IPS DF 19.7 (cell line): ENCODE results near the gene HEATR9.
"Not testable (repeated sequence)": the region's sequence is repeated elsewhere in the genome, so short reads cannot be mapped to it uniquely, and the experiment has no call there.

ENCODE experiments used
- DNase-seq: peaks from one replicate; pipeline ENCODE4 v3.0.0-alpha.2; 2013; ENCODE audit warnings: low read depth, low spot score

The HEATR9 gene

DNA sequence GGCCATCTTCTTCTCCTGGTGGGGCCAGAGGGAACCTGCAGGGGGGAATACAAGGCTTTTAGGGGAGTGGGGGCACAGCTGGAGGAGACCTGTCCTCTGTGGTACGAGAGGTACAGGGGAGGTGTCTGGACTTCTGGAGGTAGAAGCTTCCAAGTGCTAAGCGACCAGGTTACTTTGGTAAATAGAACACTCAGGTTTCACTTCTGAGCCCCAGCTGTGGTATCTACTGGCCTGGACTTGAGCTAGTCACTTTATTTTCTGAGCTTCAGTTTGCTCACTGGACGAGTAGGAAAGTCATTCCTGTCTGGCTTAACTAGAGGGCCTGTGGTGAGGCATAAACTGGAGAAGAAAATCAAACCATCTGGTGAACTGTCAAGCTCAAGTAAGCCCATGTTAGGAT, at the start of gene HEATR9:
HEATR9 (minus strand) TSS at position 155 of the 400 bp plus-strand sequence; CDS start at position 6, 149 bp downstream.
- DNase-seq = no peak

DNA sequence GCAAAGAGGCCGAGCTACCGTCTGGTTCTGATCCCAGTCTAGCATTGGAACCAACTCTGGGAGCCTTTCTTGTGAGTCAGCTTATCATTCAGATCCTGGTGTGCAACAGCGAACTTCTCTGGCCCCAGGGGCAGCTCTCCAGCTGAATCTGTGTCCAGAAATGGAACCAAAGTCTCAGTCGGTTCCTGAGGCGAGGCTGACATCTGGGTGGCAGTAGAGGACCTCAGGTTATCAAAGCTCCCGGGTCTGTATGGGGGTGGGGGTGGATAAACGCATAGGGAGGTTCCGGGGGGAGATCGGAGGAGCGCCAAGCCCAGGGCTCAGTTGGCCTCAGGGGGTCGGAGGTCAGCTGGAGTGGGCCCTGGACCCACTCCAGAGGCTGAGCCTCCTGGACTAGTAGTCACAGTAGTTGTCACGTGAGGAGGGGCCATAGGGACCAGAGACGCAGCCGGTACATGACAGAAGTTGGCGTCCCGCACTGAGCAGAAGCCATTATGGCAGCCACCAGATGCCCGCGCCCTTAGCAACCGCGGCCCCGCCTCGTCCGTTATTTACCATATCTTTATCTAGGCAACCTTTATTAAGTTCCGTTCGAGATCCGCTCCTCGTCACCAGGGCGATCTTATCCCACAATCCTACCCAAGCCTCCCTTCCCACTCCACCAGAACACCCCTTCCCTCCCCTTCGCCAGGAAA, 49.0 kb upstream of the HEATR9 start:
- no peak for DNase-seq

- DNase-seq = no peak
These were observed 46.7 kb upstream of the HEATR9 start for GRCh38 chr17:35915153-35915964.

- no peak for DNase-seq
These were observed 45.7 kb upstream of the HEATR9 start for GRCh38 chr17:35914354-35914753.

DNA sequence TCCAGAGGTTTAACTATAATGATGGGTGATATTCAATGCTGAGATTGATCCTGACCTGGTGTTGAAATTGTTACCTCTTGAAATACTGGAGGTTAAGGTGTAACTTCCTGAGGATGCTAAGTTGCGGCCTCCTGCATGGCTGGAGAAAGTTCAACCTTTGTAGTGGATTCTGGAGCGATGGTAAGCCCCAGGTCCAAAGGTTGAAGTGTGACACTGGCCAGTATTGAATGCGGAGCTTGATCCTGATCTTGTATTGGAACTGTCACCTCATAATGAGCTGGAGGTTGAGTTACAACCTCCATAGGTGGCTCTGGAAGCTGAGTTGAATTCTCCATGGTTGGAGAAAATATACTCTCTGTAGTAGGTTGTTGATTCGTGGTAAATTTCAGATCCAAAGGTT, 44.9 kb upstream of the HEATR9 start:
- no peak for DNase-seq

GRCh38 chr17:35912942-35913341, 44.3 kb upstream of the HEATR9 start:
- no peak for DNase-seq

DNA sequence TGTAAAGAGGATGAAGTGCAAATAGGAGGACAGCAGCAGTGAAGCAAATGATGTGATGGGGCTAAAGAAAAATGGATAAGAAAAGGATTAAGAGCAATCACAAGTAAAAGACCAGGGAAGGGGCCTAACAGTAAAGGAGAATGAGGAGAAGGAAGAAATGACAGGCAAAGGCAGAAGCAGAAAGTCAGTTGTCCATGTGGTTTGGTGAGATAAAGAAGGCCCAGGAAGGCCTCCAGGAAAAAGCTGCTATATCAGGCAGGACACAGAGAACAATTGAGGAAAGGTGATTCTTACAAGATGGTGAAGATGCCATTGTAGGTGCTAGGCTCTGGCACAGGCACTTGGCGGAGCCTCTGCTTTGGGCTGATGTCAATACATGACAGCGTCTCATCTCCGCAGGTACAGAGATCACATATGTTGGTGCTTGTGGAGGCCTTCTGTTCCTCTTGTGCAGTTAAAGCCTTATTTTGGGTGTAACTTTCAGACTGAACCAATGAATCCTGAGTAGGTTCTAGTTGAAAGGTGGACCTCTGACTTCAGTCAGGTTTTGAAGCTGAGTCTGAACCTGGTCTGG, 43.7 kb upstream of the HEATR9 start:
- no peak for DNase-seq

DNA sequence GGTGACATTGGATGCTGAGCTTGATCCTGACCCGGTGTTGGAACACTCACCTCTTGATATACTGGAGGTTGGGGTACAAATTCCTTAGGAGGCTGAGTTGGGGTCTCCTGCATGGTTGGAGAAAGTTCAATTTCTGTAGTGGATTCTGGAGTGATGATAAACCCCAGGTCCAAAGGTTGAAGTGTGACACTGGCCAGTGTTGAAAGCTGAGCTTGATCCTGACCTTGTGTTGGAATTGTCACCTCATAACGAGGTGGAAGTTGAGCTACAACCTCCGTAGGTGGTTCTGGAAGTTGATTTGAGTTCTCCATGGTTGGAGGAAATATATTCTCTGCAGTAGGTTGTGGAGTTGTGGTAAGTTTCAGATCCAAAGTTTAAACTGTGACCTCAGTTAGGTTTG, 40.7 kb upstream of the HEATR9 start:
- no peak for DNase-seq

DNA sequence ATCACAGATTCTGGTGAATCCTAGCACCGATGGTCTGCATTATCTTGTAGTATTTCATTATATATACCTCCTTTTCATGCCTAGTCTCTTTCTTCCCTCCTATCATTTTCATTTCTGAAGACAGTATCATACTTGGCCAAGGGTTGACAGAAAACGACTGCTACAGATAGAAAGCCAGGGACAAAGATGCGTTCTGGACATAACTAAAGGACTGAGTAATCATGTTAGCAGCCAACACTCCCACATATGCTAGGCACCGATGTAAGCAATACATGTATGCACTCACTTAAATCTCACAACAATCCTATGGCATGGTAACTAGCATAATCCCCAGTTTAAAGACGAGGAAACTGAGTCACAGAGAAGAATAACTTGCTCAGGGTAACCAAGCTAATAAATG, 39.0 kb upstream of the HEATR9 start:
- DNase-seq = no peak

DNA sequence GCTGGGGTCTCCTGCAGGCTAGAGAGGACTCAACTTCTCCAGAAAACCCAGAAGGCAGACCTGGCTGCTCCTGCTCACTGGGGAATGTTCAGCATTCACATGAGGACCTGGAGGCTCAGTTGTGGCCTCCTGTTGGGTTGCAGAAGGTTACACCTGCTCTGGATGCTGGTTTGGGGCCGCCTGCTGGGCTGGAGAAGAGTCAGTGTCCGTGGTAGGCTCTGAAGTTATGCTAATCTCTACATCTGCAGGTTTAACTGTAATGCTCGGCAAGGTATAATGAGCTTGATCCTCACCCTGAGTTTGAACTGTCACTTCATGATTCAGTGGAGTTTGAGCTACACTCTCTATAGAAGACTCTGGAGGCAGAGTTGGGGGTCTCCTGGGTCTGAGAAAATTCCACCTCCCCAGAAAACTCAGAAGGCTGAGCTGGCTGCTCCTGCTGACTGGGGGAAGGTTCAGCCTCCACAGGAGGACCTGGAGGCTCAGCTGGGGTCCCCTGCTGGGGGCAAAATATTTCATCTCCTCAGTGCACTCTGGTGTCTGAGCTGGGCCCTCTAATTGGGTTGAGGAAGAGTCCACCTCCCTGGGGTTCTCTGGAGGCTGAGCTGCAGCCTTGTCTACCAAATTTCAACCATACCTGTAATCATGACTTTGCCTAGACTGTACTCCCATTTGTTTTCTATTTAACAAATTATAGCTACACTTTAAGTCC, 38.4 kb upstream of the HEATR9 start:
- no peak for DNase-seq

GRCh38 chr17:35906191-35906925, 37.7 kb upstream of the HEATR9 start:
- no peak for DNase-seq

- no peak for DNase-seq
These were observed 34.8 kb upstream of the HEATR9 start for GRCh38 chr17:35903451-35903850.

- no peak for DNase-seq
These were observed 33.0 kb upstream of the HEATR9 start for GRCh38 chr17:35901631-35902175.

DNA sequence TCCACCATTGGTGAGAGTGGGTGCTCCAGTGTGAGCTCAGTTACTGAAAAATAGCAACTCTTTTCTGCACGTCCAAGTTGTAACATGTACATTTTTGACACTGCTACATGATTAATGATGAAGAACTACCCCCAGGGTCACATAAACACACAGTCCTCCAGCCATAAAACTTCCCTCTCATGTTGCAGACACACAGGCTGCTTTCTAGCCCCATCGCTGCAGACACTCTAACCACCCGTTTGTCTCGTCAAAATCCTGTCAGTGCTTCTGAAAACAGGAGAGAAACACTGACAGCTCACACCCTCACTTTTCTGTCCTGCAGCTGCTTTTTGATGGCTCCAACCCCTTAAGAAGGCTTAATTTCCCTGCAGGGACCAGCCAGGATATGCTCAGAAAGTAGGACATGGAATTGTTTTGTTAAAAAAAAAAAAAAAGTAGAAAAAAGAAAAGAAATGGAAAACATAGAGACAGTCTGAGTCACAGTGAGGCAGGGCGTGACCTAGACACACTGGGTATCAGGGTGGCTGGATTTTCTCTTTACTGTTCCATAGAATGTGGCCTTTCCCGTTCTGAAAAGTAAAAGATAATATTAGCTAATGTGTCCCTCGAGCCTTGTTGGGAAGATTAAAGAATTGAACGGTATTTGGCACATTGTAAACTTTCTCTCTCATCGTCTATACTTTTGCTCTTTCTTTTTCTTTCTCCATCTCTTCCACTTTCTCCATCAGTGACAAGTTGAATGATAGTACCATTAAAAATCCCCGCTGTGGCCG, 32.2 kb upstream of the HEATR9 start:
- no peak for DNase-seq

- no peak for DNase-seq
These were observed 31.6 kb upstream of the HEATR9 start for GRCh38 chr17:35900280-35900679.

DNA sequence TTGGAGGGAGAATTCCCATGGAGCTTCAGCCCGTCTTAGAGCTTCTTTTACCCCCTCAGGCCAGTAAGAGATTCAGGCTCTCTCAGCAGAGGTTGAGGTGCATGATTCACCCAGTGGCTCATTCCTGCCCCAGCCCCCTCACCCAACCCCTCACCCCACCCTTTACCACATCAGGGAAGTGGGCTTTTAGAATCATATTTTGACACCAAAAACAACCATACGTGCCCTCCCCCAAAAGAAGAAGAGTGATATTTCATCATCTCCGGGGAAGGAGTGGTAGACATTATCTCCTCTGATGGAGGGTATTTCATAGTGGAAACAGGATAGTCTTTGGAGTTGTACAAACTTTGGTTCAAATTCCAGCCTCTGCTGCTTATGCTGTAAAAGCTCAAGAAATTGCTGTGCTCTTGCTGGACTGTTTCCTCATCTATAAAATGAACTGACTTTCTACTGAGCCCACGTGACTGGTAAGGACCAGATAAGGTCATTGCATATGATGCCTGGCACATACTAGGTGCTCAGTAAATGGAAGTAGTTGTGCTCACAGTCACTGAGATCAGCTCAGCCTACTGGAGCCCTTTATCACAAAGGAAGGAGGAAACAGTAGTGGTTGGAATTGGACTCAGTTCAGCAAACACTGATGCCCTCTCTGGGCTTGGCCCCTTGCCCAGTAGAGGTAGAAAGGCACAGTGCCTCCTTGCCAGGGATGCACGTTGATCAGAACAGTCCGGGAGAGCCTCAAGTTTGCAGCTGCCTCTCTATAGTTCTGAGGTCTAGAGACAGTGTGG, 29.8 kb upstream of the HEATR9 start:
- no peak for DNase-seq

GRCh38 chr17:35897772-35898171, 29.1 kb upstream of the HEATR9 start:
- not testable (repeated sequence) for DNase-seq

DNA sequence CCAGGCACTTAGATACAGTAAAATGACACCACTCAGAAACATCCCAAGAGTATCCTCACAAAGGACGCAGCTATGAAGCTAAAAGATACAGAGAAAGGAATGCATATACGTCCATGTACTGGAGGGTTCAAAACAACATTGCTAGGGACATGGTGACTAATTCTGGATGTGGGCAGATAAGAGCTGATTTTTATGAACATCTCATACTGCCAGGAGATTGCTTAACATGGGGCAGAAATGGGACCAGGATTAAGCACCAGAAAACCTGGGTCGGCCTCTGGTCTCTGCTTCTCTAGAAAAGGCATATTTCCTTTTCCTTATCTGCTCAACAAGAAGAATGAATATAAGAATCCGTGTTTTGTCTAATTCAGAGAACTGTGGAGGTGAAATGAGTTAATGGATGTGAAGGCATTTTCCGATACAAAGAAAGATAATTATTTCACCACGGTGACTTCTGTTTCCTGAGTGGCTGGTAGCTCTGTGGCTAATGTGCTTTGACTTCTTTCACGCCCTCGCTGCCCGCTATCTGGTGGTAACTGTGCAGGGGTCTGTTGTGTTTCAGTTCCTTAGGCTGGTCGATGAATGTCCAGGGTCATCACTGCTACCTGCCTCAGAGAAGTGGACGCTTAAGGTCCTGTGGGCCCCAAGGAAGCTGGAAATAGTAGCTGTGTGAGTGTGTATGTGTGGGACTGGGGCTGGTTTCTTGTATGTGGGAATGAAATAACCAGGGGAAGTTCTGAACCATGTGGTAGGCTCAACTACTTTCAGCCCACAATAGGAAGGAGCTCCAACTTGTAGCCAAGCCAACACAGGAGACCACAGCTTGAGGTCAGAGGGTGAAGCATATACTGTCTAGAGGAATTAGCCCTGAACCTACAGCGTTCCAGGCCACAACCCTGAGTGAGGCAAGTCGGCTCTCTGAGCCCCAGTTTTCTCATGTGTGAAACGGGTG, 27.2 kb upstream of the HEATR9 start:
- no peak for DNase-seq
